GM12878 (cell line): ENCODE data around the gene CIDEA.

Experiments used
- ATF3 ChIP-seq: IDR thresholded peaks from 2 replicates; pipeline ENCODE4 v1.6.1; 2011; ENCODE audit warnings: low read depth, mild to moderate bottlenecking, low read length, moderate library complexity, borderline replicate concordance; ENCODE audit errors: extremely low read depth
- CBX3 ChIP-seq: fragments of 200-600 bp; sonication (generic); IDR thresholded peaks from 2 replicates; pipeline ENCODE4 v1.6.1; 2016; ENCODE audit warnings: low read depth, borderline replicate concordance
- CEBPB ChIP-seq, 2 experiments: fragments of 150-350 bp in 1 of 2; IDR thresholded peaks; 2 replicates each; pipeline ENCODE4 v1.6.1; 2012 to 2014; ENCODE audit warnings: low read depth in 2 of 2, low read length in 2 of 2, borderline replicate concordance in 1 of 2, inconsistent platforms in 1 of 2
- CTCF ChIP-seq, 3 experiments: IDR thresholded peaks in 2 of 3; conservative IDR thresholded peaks in 1 of 3; 2 replicates each; pipeline ENCODE4 v1.5.1; 2011; ENCODE audit warnings: low read depth in 3 of 3, low read length in 3 of 3, mild to moderate bottlenecking in 3 of 3, control low read depth in 2 of 3, moderate library complexity in 2 of 3, inconsistent platforms in 1 of 3, mixed read lengths in 1 of 3; ENCODE audit not compliant: control insufficient read depth in 2 of 3, insufficient read depth in 1 of 3; ENCODE audit errors: extremely low read depth in 1 of 3
- EP300 ChIP-seq, 2 experiments: fragments of 150-350 bp in 1 of 2; IDR thresholded peaks; 2 replicates each; pipeline ENCODE4 v1.6.1; 2011 to 2012; ENCODE audit warnings: low read depth in 2 of 2, low read length in 2 of 2, borderline replicate concordance in 1 of 2, improper control_type of control experiment in 1 of 2, inconsistent platforms in 1 of 2; ENCODE audit not compliant: control insufficient read depth in 1 of 2
- ESRRA ChIP-seq: IDR thresholded peaks from 2 replicates; pipeline ENCODE4 v1.6.1; 2012; ENCODE audit warnings: mild to moderate bottlenecking, low read length, improper control_type of control experiment
- MXI1 ChIP-seq: fragments of 150-350 bp; IDR thresholded peaks from 2 replicates; pipeline ENCODE4 v1.6.1; 2011; ENCODE audit warnings: low read depth, mild to moderate bottlenecking, inconsistent platforms, low read length, improper control_type of control experiment
- NFYB ChIP-seq: IDR thresholded peaks from 2 replicates; pipeline ENCODE4 v1.6.1; 2011; ENCODE audit warnings: low read depth, mild to moderate bottlenecking, low read length, improper control_type of control experiment, moderate library complexity; ENCODE audit not compliant: insufficient read depth
- POLR2AphosphoS5 ChIP-seq: IDR thresholded peaks from 2 replicates; pipeline ENCODE4 v1.6.1; 2011; ENCODE audit warnings: mild to moderate bottlenecking, low read length, inconsistent platforms
- ZZZ3 ChIP-seq: IDR thresholded peaks from 2 replicates; pipeline ENCODE4 v1.6.1; 2011; ENCODE audit warnings: low read depth; ENCODE audit not compliant: control insufficient read depth, insufficient read length

GRCh38 chr18:12318857-12319256 lies 64.7 kb downstream of the CIDEA start:
- TF ChIP-seq MXI1 = no peak
- TF ChIP-seq CBX3 = no peak
- TF ChIP-seq CTCF (IDR thresholded peaks at IDR 0.05 in 2 of 3, conservative IDR thresholded peaks at IDR 0.05 in 1 of 3; ENCODE audit: control insufficient read depth in 2 of 3, extremely low read depth in 1 of 3, insufficient read depth in 1 of 3, low read depth in 3 of 3, low read length in 3 of 3) = no peak
- no peak for TF ChIP-seq ESRRA
- TF ChIP-seq NFYB = no peak
- no peak for TF ChIP-seq POLR2AphosphoS5
- no peak for TF ChIP-seq EP300 (IDR thresholded peaks at IDR 0.05; ENCODE audit: borderline replicate concordance in 1 of 2, control insufficient read depth in 1 of 2, low read depth in 2 of 2, low read length in 2 of 2)
- no peak for TF ChIP-seq CEBPB (IDR thresholded peaks at IDR 0.05; ENCODE audit: borderline replicate concordance in 1 of 2, low read depth in 2 of 2, low read length in 2 of 2)
- no peak for TF ChIP-seq ATF3
- no peak for TF ChIP-seq ZZZ3
